HCT116 (cell line): ENCODE results near the gene RAG1.

Source experiments
- CBX3 ChIP-seq: IDR thresholded peaks from 2 replicates; pipeline ENCODE4 v1.6.1; 2012; ENCODE audit warnings: low read depth
- CTCF ChIP-seq, 3 experiments: fragments of 200-600 bp in 1 of 3; sonication (generic) in 1 of 3; IDR thresholded peaks in 2 of 3; conservative IDR thresholded peaks in 1 of 3; 2 replicates each; pipeline ENCODE4 v1.5.1; 2012 to 2017; ENCODE audit warnings: low read depth in 2 of 3, low read length in 2 of 3, antibody characterized with exemption in 1 of 3, borderline replicate concordance in 1 of 3, control low read depth in 1 of 3, mild to moderate bottlenecking in 1 of 3, mixed read lengths in 1 of 3, mixed run types in 1 of 3, moderate library complexity in 1 of 3; ENCODE audit not compliant: insufficient read depth in 1 of 3
- ELF1 ChIP-seq: IDR thresholded peaks from 2 replicates; pipeline ENCODE4 v1.6.1; 2012; ENCODE audit warnings: low read depth, borderline replicate concordance
- EZH2phosphoT487 ChIP-seq: fragments of 200-600 bp; IDR thresholded peaks from 2 replicates; pipeline ENCODE4 v1.6.1; 2018; ENCODE audit warnings: antibody characterized with exemption, borderline replicate concordance
- JUND ChIP-seq: IDR thresholded peaks from 2 replicates; pipeline ENCODE4 v1.6.1; 2012
- POLR2A ChIP-seq: IDR thresholded peaks from 2 replicates; pipeline ENCODE4 v1.7.0; 2011; ENCODE audit warnings: borderline replicate concordance; ENCODE audit not compliant: insufficient read depth, insufficient read length; ENCODE audit errors: extremely low read depth
- POLR2AphosphoS5 ChIP-seq: IDR thresholded peaks from 2 replicates; pipeline ENCODE4 v1.6.1; 2011; ENCODE audit warnings: mild to moderate bottlenecking, low read depth, low read length, moderate library complexity
- RAD21 ChIP-seq: IDR thresholded peaks from 2 replicates; pipeline ENCODE4 v1.6.1; 2012; ENCODE audit warnings: low read depth, mild to moderate bottlenecking
- ZNF274 ChIP-seq: fragments of 200-500 bp; sonication (Bioruptor generic); IDR thresholded peaks from 2 replicates; pipeline ENCODE4 v1.6.1; 2014; ENCODE audit warnings: mild to moderate bottlenecking, low read depth, low read length, inconsistent platforms

- no peak for TF ChIP-seq CTCF (IDR thresholded peaks at IDR 0.05 in 2 of 3, conservative IDR thresholded peaks at IDR 0.05 in 1 of 3; ENCODE audit: borderline replicate concordance in 1 of 3, insufficient read depth in 1 of 3, low read depth in 2 of 3, low read length in 2 of 3)
- no peak for TF ChIP-seq ZNF274
- no peak for TF ChIP-seq JUND
- no peak for TF ChIP-seq EZH2phosphoT487
- TF ChIP-seq RAD21: no peak
- no peak for TF ChIP-seq CBX3
- TF ChIP-seq POLR2A: no peak
- no peak for TF ChIP-seq ELF1
- no peak for TF ChIP-seq POLR2AphosphoS5
Measured at GRCh38 chr11:36586543-36586942, 18.7 kb downstream of the RAG1 start.
